Kidney epithelial cell (primary cell): ENCODE measurements around the gene SPAG16. TPM values are rescaled to one million over a fixed set of nuclear protein-coding genes. Genes with fewer than 3 reads are reported as not detected.
"Not testable (repeated sequence)": the region's sequence is repeated elsewhere in the genome, so short reads cannot be mapped to it uniquely, and the experiment has no call there.

Experiments used
- DNase-seq: peaks from one replicate; pipeline ENCODE4 v3.0.0-alpha.2; 2010; ENCODE audit warnings: low read depth
- H3K27me3 ChIP-seq: 2 replicates; pipeline ENCODE4 v1.6.0; 2011; ENCODE audit warnings: low read length; ENCODE audit not compliant: control insufficient read depth, insufficient read depth
- H3K36me3 ChIP-seq: 2 replicates; pipeline ENCODE4 v1.5.1; 2011; ENCODE audit warnings: low read length; ENCODE audit not compliant: control insufficient read depth, insufficient read depth
- H3K4me3 ChIP-seq: 2 replicates; pipeline ENCODE4 v1.5.1; 2011; ENCODE audit warnings: low read depth, mild to moderate bottlenecking, control low read depth, low read length
- total RNA-seq: library from RNA; depleted of rRNA; stranded (reverse); fragments of >200 nt; gene quantifications from 2 replicates; pipeline ENCODE4 v1.2.3, GENCODE V29; 2015
- TF ChIP-seq, protein P1 (sequence below): IDR thresholded peaks from 2 replicates; pipeline ENCODE4 v1.5.1; 2011; ENCODE audit warnings: mild to moderate bottlenecking, moderate library complexity, low read length, control low read depth, inconsistent platforms; ENCODE audit not compliant: insufficient read depth, poor library complexity, severe bottlenecking

SPAG16 gene
- total RNA-seq, 1 donor from 2014 or later, result 16.1 TPM

DNA sequence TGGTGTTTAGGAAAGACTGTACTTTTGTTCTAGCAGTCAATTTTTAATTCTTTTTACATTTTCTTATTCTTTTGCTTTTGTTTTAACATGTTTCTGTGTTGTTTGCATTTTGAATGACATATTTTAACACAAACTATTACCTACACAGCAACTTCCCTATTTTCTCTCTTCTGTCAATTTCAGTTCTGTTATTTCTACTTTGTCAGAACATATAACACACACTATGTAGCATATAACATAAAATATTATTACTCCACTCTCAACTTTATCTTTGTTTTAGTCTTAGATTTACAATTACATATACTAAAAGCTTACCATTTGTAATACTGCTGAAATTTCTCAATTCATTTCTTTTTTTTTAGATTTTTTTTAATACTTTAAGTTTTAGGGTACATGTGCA lies 753.9 kb downstream of the SPAG16 start:
- no peak for DNase-seq

DNA sequence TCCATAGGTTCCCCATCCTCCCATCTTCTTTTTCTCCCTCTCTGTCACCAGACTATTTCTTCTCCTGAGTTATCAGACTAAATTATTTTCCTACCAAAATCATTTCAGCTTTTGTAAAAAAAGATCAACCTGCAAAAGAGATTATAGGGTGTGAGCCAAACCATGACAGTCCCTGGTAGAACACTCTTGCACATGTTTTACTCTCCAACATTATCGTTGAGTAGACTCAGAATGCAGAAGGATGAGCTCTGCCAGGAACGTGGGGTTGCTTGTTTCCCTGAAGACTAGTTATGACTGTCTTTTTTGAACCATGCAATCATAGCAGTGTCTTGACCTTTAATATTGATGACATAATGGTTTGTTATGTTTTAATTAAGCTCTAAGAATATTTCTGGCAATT lies 766.5 kb downstream of the SPAG16 start:
- no peaks in the 10 kb centered on the region for H3K36me3 ChIP-seq
- DNase-seq, result no peak
- TF ChIP-seq, protein P1, sequence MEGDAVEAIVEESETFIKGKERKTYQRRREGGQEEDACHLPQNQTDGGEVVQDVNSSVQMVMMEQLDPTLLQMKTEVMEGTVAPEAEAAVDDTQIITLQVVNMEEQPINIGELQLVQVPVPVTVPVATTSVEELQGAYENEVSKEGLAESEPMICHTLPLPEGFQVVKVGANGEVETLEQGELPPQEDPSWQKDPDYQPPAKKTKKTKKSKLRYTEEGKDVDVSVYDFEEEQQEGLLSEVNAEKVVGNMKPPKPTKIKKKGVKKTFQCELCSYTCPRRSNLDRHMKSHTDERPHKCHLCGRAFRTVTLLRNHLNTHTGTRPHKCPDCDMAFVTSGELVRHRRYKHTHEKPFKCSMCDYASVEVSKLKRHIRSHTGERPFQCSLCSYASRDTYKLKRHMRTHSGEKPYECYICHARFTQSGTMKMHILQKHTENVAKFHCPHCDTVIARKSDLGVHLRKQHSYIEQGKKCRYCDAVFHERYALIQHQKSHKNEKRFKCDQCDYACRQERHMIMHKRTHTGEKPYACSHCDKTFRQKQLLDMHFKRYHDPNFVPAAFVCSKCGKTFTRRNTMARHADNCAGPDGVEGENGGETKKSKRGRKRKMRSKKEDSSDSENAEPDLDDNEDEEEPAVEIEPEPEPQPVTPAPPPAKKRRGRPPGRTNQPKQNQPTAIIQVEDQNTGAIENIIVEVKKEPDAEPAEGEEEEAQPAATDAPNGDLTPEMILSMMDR, result no peak
- no peak overlapping the region for H3K4me3 ChIP-seq
- H3K27me3 ChIP-seq, result no peaks in the 10 kb centered on the region

More for the DNA sequence above, 753.9 kb downstream of the SPAG16 start:
- Histone ChIP-seq H3K36me3 (no peaks in the 10 kb centered on the region), H3K27me3 (no peaks in the 10 kb centered on the region), H3K4me3 (no peak overlapping the region)
- TF ChIP-seq, protein P1, result no peak

DNA sequence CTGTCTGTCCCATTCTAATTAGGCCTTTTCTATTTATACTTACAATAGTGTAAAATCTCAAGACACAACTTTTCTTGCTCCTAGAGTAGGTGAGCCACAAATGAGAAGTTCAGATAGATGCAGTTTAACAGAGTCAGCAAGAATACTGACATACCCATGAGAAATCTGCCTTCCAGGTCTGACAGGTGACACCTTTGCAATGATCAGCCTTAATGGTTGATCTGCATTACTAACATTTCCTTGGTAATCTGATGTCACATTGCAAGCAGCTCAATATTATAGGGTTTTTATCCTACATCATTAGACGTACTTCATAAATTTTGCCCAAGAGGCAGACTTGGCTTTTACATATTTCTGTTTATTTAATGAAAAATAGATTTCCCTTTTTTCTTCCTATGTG lies 767.3 kb downstream of the SPAG16 start:
- no peak for DNase-seq
- no peaks in the 10 kb centered on the region for H3K27me3 ChIP-seq
- no peaks in the 10 kb centered on the region for H3K36me3 ChIP-seq
- TF ChIP-seq, protein P1, result no peak
- H3K4me3 ChIP-seq, result no peak overlapping the region

DNA sequence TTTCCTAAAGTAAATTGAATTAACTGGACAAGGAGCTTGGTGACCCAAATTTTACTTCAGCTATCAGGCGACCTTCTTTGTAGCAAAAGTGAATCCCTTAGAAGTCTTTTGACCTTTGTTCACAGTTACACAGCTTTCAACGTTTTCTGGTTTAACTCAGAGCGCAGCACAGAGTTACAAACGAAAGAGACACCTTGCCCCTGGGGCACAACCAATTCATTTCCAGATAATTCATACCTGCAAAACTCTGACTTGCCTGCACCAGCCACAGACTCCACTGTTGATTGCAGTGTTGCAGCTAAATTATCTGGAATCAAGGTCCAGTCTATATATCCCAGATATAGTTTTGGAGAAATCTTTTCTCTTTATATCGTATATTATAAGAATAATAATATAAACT lies 768.0 kb downstream of the SPAG16 start:
- Histone ChIP-seq H3K4me3 (no peak overlapping the region), H3K36me3 (no peaks in the 10 kb centered on the region), H3K27me3 (no peaks in the 10 kb centered on the region)
- DNase-seq, result no peak
- TF ChIP-seq, protein P1, result no peak

DNA sequence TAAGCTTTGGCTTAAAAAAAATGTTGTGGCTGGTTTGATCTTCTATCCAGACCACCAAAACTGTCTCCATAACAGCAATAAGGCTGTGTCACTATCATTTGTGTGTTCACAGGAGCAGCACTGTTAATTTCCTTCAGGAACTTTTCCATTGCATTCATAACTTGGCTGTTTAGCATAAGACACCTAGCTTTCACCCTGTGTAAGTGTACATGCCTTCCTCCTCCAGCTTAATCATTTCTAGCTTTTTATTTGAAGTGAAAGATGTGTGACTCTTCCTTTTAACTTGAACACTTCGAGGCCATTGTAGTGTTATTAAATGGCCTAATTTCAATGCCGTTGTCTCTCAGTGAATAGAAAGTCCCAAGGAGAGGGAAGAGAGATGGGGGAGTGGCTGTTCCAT lies 773.7 kb downstream of the SPAG16 start:
- Histone ChIP-seq H3K4me3 (no peak overlapping the region), H3K27me3 (no peaks in the 10 kb centered on the region), H3K36me3 (no peaks in the 10 kb centered on the region)
- DNase-seq, result no peak
- TF ChIP-seq, protein P1, result peak; percentile 25

DNA sequence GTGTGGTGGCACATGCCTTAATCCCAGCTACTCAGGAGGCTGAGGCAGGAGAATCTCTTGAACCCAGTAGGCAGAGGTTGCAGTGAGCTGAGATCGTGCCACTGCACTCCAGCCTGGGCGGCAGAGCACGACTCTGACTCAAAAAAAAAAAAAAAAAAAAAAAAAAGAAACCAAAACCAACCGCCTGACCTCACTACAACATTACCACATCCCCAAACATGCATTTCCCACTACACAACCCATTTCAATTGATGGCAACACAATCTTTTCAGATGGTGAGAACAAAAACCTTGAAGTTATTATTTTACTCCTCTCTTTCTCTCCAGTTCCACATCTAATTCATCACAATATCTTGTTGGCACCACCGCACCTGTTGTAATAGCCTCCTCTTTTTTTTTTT lies 778.0 kb downstream of the SPAG16 start:
- not testable (repeated sequence) for DNase-seq, H3K4me3 ChIP-seq, H3K36me3 ChIP-seq, H3K27me3 ChIP-seq
